ENCODE measurements around the gene PARD3B. TPM values are rescaled to one million over a fixed set of nuclear protein-coding genes. Genes with fewer than 3 reads are reported as not detected.

The PARD3B gene
- total and polyA plus RNA-seq, 2 of the 4 experiments (the other 2 are of a cell fraction) = 3.3 to 15.6 TPM

- H2AK9ac ChIP-seq (replicated peaks; ENCODE audit: low read depth, low read length, poor library complexity) = no peak overlapping the region
- ChIA-PET POLR2A (ENCODE audit: unreplicated experiment) (no interaction called here), CTCF (no interaction called here)
- no peak overlapping the region for H4K5ac ChIP-seq (ENCODE audit: low read depth, low read length)
- no peak overlapping the region for H2AFZ ChIP-seq (replicated peaks; ENCODE audit: low read length, poor library complexity)
- no peak overlapping the region for H3K18ac ChIP-seq (ENCODE audit: low read depth, low read length)
- no peaks in the 10 kb centered on the region for H3K27me3 ChIP-seq (ENCODE audit: control insufficient read depth, insufficient read depth, low read length)
- no peaks in the 10 kb centered on the region for H3K9me3 ChIP-seq (ENCODE audit: control insufficient read depth, insufficient read depth, low read length)
- no peak overlapping the region for H3K23ac ChIP-seq (ENCODE audit: low read depth, low read length)
- H3K14ac ChIP-seq (replicated peaks; ENCODE audit: low read depth, low read length) = no peak overlapping the region
- TF ChIP-seq POLR2A (IDR thresholded peaks at IDR 0.05; ENCODE audit: low read depth, low read length) (no peak), CEBPB (IDR thresholded peaks at IDR 0.05; ENCODE audit: low read depth, low read length) (no peak)
- H3K79me1 ChIP-seq (ENCODE audit: low read depth in 1 of 2, low read length in 2 of 2) = no peaks in the 10 kb centered on the region
- no peak overlapping the region for H2BK15ac ChIP-seq (ENCODE audit: low read depth, low read length)
- no peak overlapping the region for H3K9ac ChIP-seq (ENCODE audit: low read depth, low read length)
- in situ Hi-C loops (cut with MboI; ENCODE audit: low sequenced_read_pairs) = no loop called here
- no peak overlapping the region for H4K91ac ChIP-seq (ENCODE audit: insufficient read depth, low read depth, low read length)
- no peak overlapping the region for H2BK120ac ChIP-seq (ENCODE audit: low read depth, low read length)
- no peak overlapping the region for H2AK5ac ChIP-seq (ENCODE audit: low read depth, low read length)
- DNase-seq (no peak), ATAC-seq (ENCODE audit: low read depth) (no peak)
- dilution Hi-C loops (cut with HindIII; ENCODE audit: low sequenced_read_pairs, unreplicated experiment) = no loop called here
- intact Hi-C loops (cut with micrococcal nuclease) = no loop called here
- H4K8ac ChIP-seq (ENCODE audit: low read depth in 2 of 2, low read length in 2 of 2) = no peak overlapping the region
- no peaks in the 10 kb centered on the region for H3K36me3 ChIP-seq (ENCODE audit: control insufficient read depth, insufficient read depth, low read length)
- BruUV-seq (replicated peaks) = no TSS peak
- H3K9me1 ChIP-seq (ENCODE audit: insufficient read depth, low read length) = no peaks in the 10 kb centered on the region
- H2BK20ac ChIP-seq (ENCODE audit: low read depth, low read length) = no peak overlapping the region
- 100% methylated on average over 3 of the region's 6 CpGs; no CpG with 5 or more reads in 1 of the 2 experiments for WGBS, 2 experiments (ENCODE audit: extremely low coverage in 2 of 2, insufficient read length in 1 of 2)
- H3K4me2 ChIP-seq (ENCODE audit: low read depth, low read length) = no peak overlapping the region
- H2BK5ac ChIP-seq (ENCODE audit: low read depth, low read length, poor library complexity, severe bottlenecking) = no peak overlapping the region
- no peak overlapping the region for H3K56ac ChIP-seq (ENCODE audit: extremely low read depth, insufficient read depth, low read length)
- no peaks in the 10 kb centered on the region for H4K20me1 ChIP-seq (ENCODE audit: insufficient read depth, low read length)
- H3K4me1 ChIP-seq (ENCODE audit: control insufficient read depth, insufficient read depth, low read length) = no peaks in the 10 kb centered on the region
- H3K4ac ChIP-seq (ENCODE audit: low read depth, low read length) = no peak overlapping the region
- no peak overlapping the region for H3K4me3 ChIP-seq (ENCODE audit: insufficient read depth, low read depth, low read length)
- H3K27ac ChIP-seq (ENCODE audit: insufficient read depth, low read length) = no peak overlapping the region
Measured at GRCh38 chr2:205078762-205079161, 533.5 kb downstream of the PARD3B start.
